ENCODE measurements around the gene SNRNP48. TPM values are rescaled to one million over a fixed set of nuclear protein-coding genes. Genes with fewer than 3 reads are reported as not detected.

The SNRNP48 gene
- polyA plus RNA-seq, 1 of the 3 experiments (the other 2 are of a cell fraction): 5.7 TPM

DNA sequence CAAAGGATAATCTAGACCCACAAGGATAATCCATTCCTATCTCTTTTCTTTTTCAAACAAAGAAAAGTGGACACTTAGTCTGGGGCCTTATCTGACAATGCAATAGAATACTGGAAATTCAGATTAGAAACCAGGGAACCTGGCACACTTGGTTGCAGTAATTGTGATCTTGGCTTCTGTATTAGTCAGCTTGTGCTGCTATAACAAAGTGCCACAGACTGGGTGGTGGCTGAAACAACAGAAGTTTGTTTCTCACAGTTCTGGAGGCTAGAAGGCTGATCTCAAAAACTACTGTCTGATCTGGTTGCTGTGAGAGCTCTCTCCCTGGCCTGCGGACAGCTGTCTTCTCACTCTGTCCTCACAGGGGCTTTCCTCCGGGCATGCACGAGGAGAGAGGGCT is 49.4 kb downstream of the SNRNP48 start (continued):
- TF ChIP-seq, protein P1, sequence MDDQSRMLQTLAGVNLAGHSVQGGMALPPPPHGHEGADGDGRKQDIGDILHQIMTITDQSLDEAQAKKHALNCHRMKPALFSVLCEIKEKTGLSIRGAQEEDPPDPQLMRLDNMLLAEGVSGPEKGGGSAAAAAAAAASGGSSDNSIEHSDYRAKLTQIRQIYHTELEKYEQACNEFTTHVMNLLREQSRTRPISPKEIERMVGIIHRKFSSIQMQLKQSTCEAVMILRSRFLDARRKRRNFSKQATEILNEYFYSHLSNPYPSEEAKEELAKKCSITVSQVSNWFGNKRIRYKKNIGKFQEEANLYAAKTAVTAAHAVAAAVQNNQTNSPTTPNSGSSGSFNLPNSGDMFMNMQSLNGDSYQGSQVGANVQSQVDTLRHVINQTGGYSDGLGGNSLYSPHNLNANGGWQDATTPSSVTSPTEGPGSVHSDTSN (IDR thresholded peaks at IDR 0.05): no peak
- TF ChIP-seq RXRA (IDR thresholded peaks at IDR 0.05; ENCODE audit: borderline replicate concordance, low read depth) (no peak), EZH2phosphoT487 (IDR thresholded peaks at IDR 0.05; ENCODE audit: borderline replicate concordance, low read depth) (no peak), ELF1 (IDR thresholded peaks at IDR 0.05) (no peak), ZBTB33 (IDR thresholded peaks at IDR 0.05; ENCODE audit: borderline replicate concordance, low read depth) (no peak), GATA2 (CRISPR knock-in tag; IDR thresholded peaks at IDR 0.05) (no peak), TCF12 (IDR thresholded peaks at IDR 0.05) (no peak)
- TF ChIP-seq, protein P2, sequence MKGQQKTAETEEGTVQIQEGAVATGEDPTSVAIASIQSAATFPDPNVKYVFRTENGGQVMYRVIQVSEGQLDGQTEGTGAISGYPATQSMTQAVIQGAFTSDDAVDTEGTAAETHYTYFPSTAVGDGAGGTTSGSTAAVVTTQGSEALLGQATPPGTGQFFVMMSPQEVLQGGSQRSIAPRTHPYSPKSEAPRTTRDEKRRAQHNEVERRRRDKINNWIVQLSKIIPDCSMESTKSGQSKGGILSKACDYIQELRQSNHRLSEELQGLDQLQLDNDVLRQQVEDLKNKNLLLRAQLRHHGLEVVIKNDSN (IDR thresholded peaks at IDR 0.05; ENCODE audit: borderline replicate concordance, low read depth): no peak

DNA sequence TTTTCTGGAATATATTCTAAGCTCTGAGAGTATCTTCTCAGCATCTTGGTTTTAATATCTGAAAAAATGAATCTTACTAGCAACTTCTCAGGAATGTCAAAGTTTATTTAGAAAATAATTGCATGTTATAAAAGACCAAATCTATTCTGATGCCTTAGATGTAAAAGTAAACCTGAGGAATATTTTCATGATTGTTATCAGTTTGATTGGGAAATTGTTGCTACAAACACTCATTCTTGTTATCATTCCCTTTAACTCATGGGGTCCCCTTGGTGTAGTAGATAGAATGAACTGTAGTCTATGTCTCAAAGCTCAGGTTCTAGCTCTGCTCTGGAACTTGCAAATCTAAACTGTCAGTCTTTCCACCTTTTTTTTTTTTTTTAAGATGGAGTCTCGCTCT is 50.0 kb downstream of the SNRNP48 start:
- CTCF ChIA-PET: no interaction called here
- Histone ChIP-seq H3K27ac (ENCODE audit: low read depth in 2 of 2, low read length in 1 of 2) (no peak overlapping the region), H4K20me1 (ENCODE audit: insufficient read depth) (no peaks in the 10 kb centered on the region), H3F3A (replicated peaks; ENCODE audit: insufficient read depth) (no peaks in the 10 kb centered on the region), H3K27me3 (ENCODE audit: insufficient read depth) (no peaks in the 10 kb centered on the region), H3K9ac (no peak overlapping the region), H3K4me1 (ENCODE audit: control insufficient read depth in 1 of 2, insufficient read depth in 2 of 2, low read depth in 1 of 2, low read length in 1 of 2) (no peaks in the 10 kb centered on the region), H2AFZ (ENCODE audit: low read depth) (no peak overlapping the region), H3K4me3 (ENCODE audit: low read depth in 2 of 2, low read length in 1 of 2) (no peak overlapping the region), H3K9me2 (no peaks in the 10 kb centered on the region), H3K36me3 (replicated peaks in 1 of 2; ENCODE audit: control insufficient read depth in 1 of 2, insufficient read depth in 2 of 2, low read length in 1 of 2) (no peaks in the 10 kb centered on the region), H3K4me2 (no peak overlapping the region), H3K9me3 (no peaks in the 10 kb centered on the region), H3K79me2 (ENCODE audit: insufficient read depth) (no peaks in the 10 kb centered on the region)
- TF ChIP-seq ZBTB33 (IDR thresholded peaks at IDR 0.05; ENCODE audit: borderline replicate concordance, low read depth) (no peak), YY1 (IDR thresholded peaks at IDR 0.05; ENCODE audit: low read depth) (no peak), TCF12 (IDR thresholded peaks at IDR 0.05) (no peak), TEAD4 (IDR thresholded peaks at IDR 0.05; ENCODE audit: borderline replicate concordance, insufficient read depth) (no peak), MEF2A (IDR thresholded peaks at IDR 0.05; ENCODE audit: borderline replicate concordance, low read depth) (no peak), EZH2phosphoT487 (IDR thresholded peaks at IDR 0.05; ENCODE audit: borderline replicate concordance, low read depth) (no peak), FOXJ3 (CRISPR knock-in tag; IDR thresholded peaks at IDR 0.05) (no peak), NFIC (IDR thresholded peaks at IDR 0.05; ENCODE audit: borderline replicate concordance) (no peak)
- TF ChIP-seq, protein P3, sequence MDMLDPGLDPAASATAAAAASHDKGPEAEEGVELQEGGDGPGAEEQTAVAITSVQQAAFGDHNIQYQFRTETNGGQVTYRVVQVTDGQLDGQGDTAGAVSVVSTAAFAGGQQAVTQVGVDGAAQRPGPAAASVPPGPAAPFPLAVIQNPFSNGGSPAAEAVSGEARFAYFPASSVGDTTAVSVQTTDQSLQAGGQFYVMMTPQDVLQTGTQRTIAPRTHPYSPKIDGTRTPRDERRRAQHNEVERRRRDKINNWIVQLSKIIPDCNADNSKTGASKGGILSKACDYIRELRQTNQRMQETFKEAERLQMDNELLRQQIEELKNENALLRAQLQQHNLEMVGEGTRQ (IDR thresholded peaks at IDR 0.05; ENCODE audit: borderline replicate concordance, low read depth, low read length): no peak
- 78% methylated on average over 1 of the region's 1 CpG for WGBS (ENCODE audit: low lambda C conversion rate)
- POLR2A ChIA-PET: no interaction called here
- no peak for DNase-seq

Measured in SK-N-SH (cell line).